HepG2 (cell line): ENCODE measurements around the gene CYTH1. TPM values are rescaled to one million over a fixed set of nuclear protein-coding genes. Genes with fewer than 3 reads are reported as not detected.

Experiments
- AHR ChIP-seq: IDR thresholded peaks from 2 replicates; pipeline ENCODE4 v1.6.1; 2018; ENCODE audit warnings: missing genetic modification reagents, missing compliant biosample characterization
- ATF1 ChIP-seq: IDR thresholded peaks from 2 replicates; pipeline ENCODE4 v1.6.1; 2016; ENCODE audit warnings: mild to moderate bottlenecking, control low read depth
- CSRNP2 ChIP-seq: sonication (generic); formaldehyde crosslinking; conservative IDR thresholded peaks from 2 replicates; pipeline ENCODE4 v1.8.0; 2022; ENCODE audit warnings: low read depth, missing genetic modification reagents
- ELK4 ChIP-seq: sonication (generic); formaldehyde crosslinking; IDR thresholded peaks from 2 replicates; pipeline ENCODE4 v1.9.0; 2021; ENCODE audit warnings: missing genetic modification reagents, borderline replicate concordance
- FOXO1 ChIP-seq: sonication (generic); formaldehyde crosslinking; IDR thresholded peaks from 2 replicates; pipeline ENCODE4 v1.4.0; 2020; ENCODE audit warnings: missing genetic modification reagents
- MAF1 ChIP-seq: sonication (generic); formaldehyde crosslinking; IDR thresholded peaks from 2 replicates; pipeline ENCODE4 v1.5.0; 2020; ENCODE audit warnings: missing genetic modification reagents, borderline replicate concordance
- MAFG ChIP-seq: sonication (generic); formaldehyde crosslinking; IDR thresholded peaks from 2 replicates; pipeline ENCODE4 v1.5.1; 2020; ENCODE audit warnings: mild to moderate bottlenecking, missing genetic modification reagents
- MTA3 ChIP-seq: sonication (generic); formaldehyde crosslinking; IDR thresholded peaks from 2 replicates; pipeline ENCODE4 v1.4.0; 2020; ENCODE audit warnings: missing genetic modification reagents
- NONO ChIP-seq, 2 experiments: fragments of 450-650 bp in 1 of 2; sonication (generic) in 1 of 2; formaldehyde crosslinking in 1 of 2; IDR thresholded peaks in 1 of 2; conservative IDR thresholded peaks in 1 of 2; 2 replicates each; pipeline versions ENCODE4 v1.6.1 to v1.8.0; 2017 to 2022; ENCODE audit warnings: mild to moderate bottlenecking in 1 of 2, missing genetic modification reagents in 1 of 2, moderate library complexity in 1 of 2
- NR1H2 ChIP-seq: sonication (generic); formaldehyde crosslinking; IDR thresholded peaks from 2 replicates; pipeline ENCODE4 v1.8.1; 2022; ENCODE audit warnings: low read depth, missing genetic modification reagents, borderline replicate concordance
- PHF8 ChIP-seq: sonication (generic); formaldehyde crosslinking; IDR thresholded peaks from 2 replicates; pipeline ENCODE4 v1.5.0; 2020; ENCODE audit warnings: missing genetic modification reagents
- POGZ ChIP-seq: sonication (generic); formaldehyde crosslinking; IDR thresholded peaks from 2 replicates; pipeline ENCODE4 v1.4.0; 2020; ENCODE audit warnings: mild to moderate bottlenecking, missing genetic modification reagents
- RBAK ChIP-seq: sonication (generic); formaldehyde crosslinking; IDR thresholded peaks from 2 replicates; pipeline ENCODE4 v1.5.1; 2020; ENCODE audit warnings: mild to moderate bottlenecking, missing genetic modification reagents
- YEATS2 ChIP-seq: sonication (generic); formaldehyde crosslinking; IDR thresholded peaks from 2 replicates; pipeline ENCODE4 v1.4.0; 2020; ENCODE audit warnings: missing genetic modification reagents, borderline replicate concordance
- ZNF138 ChIP-seq: sonication (generic); formaldehyde crosslinking; IDR thresholded peaks from 2 replicates; pipeline ENCODE4 v1.5.0; 2020; ENCODE audit warnings: mild to moderate bottlenecking, low read depth, missing genetic modification reagents
- ZNF451 ChIP-seq: sonication (generic); formaldehyde crosslinking; IDR thresholded peaks from 2 replicates; pipeline ENCODE4 v1.5.0; 2020; ENCODE audit warnings: mild to moderate bottlenecking, missing genetic modification reagents
- ZNF672 ChIP-seq: sonication (generic); formaldehyde crosslinking; IDR thresholded peaks from 2 replicates; pipeline ENCODE4 v1.8.1; 2022; ENCODE audit warnings: missing genetic modification reagents
- ZNF788 ChIP-seq: sonication (generic); formaldehyde crosslinking; IDR thresholded peaks from 2 replicates; pipeline ENCODE4 v1.5.0; 2020; ENCODE audit warnings: mild to moderate bottlenecking, missing genetic modification reagents, borderline replicate concordance
- polyA plus RNA-seq, 8 experiments: library from polyadenylated mRNA; depleted of rRNA in 3 of 8; stranded (reverse) in 7 of 8; unstranded in 1 of 8; fragments of >200 nt; fragmentation: Illumina TruSeq in 4 of 8; extraction: Trizol in 4 of 8; gene quantifications; 2 replicates each; pipeline versions ENCODE4 v1.2.1 to v1.2.3, GENCODE V29; 2011 to 2016; ENCODE audit warnings: low read depth in 4 of 8, missing spikeins in 1 of 8, mixed read lengths in 1 of 8; ENCODE audit not compliant: insufficient read depth in 1 of 8
- total RNA-seq, 5 experiments: library from RNA; depleted of rRNA; stranded (reverse); fragments of >200 nt; fragmentation: Illumina TruSeq; extraction: Trizol; gene quantifications; 2 replicates each; pipeline ENCODE4 v1.2.3, GENCODE V29; 2016; ENCODE audit warnings: low read depth in 1 of 5
- TF ChIP-seq, protein P1 (sequence below): IDR thresholded peaks from 2 replicates; pipeline ENCODE4 v1.6.1; 2016; ENCODE audit warnings: missing genetic modification reagents, missing compliant biosample characterization
- TF ChIP-seq, protein P2 (sequence below): sonication (generic); formaldehyde crosslinking; IDR thresholded peaks from 2 replicates; pipeline ENCODE4 v1.4.0; 2020; ENCODE audit warnings: missing genetic modification reagents
- TF ChIP-seq, protein P3 (sequence below): sonication (generic); formaldehyde crosslinking; IDR thresholded peaks from 2 replicates; pipeline ENCODE4 v1.4.0; 2020; ENCODE audit warnings: missing genetic modification reagents, borderline replicate concordance

CYTH1 gene
- total and polyA plus RNA-seq, 2 of the 13 experiments (the other 11 are each of a cell fraction or from before 2014, with no cell fraction given): 20.1 to 48.9 TPM

- TF ChIP-seq AHR (CRISPR knock-in tag) (no peak; the same call in 1 of the 2 replicates), RBAK (CRISPR knock-in tag) (no peak), CSRNP2 (CRISPR knock-in tag) (no peak), ELK4 (no peak), ZNF672 (no peak), YEATS2 (CRISPR knock-in tag) (peak; percentile 41; the same call in 1 of the 2 replicates), NR1H2 (CRISPR knock-in tag) (peak; percentile 60; the same call in 1 of the 2 replicates), FOXO1 (CRISPR knock-in tag) (peak; percentile 38; the same call in 1 of the 2 replicates), ZNF138 (no peak), MTA3 (CRISPR knock-in tag) (no peak), ZNF451 (no peak), ATF1 (no peak), MAF1 (CRISPR knock-in tag) (no peak), PHF8 (CRISPR knock-in tag) (no peak), ZNF788 (CRISPR knock-in tag) (0 out of 2 replicates have a peak, but pooled peaks have one; percentile 21), POGZ (no peak), MAFG (CRISPR knock-in tag) (no peak), NONO (IDR thresholded peaks at IDR 0.05) (no peak), NONO (CRISPR knock-in tag; conservative IDR thresholded peaks at IDR 0.05) (0 out of 2 replicates have a peak, but pooled peaks have one; percentile 19)
- TF ChIP-seq, protein P1, sequence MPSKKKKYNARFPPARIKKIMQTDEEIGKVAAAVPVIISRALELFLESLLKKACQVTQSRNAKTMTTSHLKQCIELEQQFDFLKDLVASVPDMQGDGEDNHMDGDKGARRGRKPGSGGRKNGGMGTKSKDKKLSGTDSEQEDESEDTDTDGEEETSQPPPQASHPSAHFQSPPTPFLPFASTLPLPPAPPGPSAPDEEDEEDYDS (CRISPR knock-in tag): no peak
- TF ChIP-seq, protein P2, sequence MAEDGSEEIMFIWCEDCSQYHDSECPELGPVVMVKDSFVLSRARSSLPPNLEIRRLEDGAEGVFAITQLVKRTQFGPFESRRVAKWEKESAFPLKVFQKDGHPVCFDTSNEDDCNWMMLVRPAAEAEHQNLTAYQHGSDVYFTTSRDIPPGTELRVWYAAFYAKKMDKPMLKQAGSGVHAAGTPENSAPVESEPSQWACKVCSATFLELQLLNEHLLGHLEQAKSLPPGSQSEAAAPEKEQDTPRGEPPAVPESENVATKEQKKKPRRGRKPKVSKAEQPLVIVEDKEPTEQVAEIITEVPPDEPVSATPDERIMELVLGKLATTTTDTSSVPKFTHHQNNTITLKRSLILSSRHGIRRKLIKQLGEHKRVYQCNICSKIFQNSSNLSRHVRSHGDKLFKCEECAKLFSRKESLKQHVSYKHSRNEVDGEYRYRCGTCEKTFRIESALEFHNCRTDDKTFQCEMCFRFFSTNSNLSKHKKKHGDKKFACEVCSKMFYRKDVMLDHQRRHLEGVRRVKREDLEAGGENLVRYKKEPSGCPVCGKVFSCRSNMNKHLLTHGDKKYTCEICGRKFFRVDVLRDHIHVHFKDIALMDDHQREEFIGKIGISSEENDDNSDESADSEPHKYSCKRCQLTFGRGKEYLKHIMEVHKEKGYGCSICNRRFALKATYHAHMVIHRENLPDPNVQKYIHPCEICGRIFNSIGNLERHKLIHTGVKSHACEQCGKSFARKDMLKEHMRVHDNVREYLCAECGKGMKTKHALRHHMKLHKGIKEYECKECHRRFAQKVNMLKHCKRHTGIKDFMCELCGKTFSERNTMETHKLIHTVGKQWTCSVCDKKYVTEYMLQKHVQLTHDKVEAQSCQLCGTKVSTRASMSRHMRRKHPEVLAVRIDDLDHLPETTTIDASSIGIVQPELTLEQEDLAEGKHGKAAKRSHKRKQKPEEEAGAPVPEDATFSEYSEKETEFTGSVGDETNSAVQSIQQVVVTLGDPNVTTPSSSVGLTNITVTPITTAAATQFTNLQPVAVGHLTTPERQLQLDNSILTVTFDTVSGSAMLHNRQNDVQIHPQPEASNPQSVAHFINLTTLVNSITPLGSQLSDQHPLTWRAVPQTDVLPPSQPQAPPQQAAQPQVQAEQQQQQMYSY: no peak
- TF ChIP-seq, protein P3, sequence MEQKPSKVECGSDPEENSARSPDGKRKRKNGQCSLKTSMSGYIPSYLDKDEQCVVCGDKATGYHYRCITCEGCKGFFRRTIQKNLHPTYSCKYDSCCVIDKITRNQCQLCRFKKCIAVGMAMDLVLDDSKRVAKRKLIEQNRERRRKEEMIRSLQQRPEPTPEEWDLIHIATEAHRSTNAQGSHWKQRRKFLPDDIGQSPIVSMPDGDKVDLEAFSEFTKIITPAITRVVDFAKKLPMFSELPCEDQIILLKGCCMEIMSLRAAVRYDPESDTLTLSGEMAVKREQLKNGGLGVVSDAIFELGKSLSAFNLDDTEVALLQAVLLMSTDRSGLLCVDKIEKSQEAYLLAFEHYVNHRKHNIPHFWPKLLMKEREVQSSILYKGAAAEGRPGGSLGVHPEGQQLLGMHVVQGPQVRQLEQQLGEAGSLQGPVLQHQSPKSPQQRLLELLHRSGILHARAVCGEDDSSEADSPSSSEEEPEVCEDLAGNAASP (CRISPR knock-in tag): peak; percentile 89
These were observed 35.7 kb downstream of the CYTH1 start (continued) for GRCh38 chr17:78746263-78746948.
